HG02852 (cell line): ENCODE results near the gene HES3.
A peak's percentile ranks its signal among the peaks of the same experiment; 100 is the strongest.
"Not testable (repeated sequence)": the region's sequence is repeated elsewhere in the genome, so short reads cannot be mapped to it uniquely, and the experiment has no call there.

Experiments
- ATAC-seq: cut with Tn5 transposase; IDR thresholded peaks from one replicate; pipeline ENCODE4 v1.9.1; 2021; ENCODE audit warnings: mild to moderate bottlenecking, moderate library complexity; ENCODE audit not compliant: unreplicated experiment

The HES3 gene

DNA sequence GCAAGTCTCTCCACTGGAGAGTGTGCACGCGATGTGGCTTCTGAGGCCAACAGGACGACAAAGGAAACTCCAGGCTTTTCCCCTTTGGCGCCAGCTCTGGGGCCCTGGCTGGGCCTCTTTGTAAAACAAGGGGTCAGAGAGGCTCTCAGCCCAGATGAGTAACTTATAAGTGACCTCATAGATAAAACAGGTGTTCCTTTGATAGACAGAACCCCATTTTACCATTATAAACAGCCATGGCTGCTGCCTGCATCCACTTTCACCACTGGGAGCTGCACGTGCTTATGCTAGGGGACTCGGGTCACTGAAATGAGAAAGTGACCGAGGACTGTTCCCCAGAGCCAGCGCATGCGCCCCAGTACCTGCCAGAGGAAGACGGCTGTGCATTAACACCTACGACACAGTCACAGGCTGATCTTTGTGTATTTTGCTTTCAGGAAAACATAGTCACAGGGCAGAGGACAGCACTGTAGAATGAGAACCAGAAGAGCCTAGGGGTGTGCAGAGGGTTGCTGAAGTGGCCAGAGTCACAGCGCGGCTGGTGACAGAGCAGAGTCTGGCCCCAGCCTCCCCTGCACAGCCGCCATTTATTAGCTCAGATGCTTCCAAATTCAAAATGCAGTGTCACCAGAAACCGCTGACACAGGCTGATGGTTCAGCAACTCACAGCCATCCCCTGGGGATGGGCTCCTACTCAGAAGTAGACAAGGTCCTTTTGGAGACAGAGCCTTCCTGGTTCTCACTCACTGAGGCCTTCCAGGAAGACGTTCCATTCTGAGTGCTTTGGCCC is 25.4 kb upstream of the HES3 start:
- no peak for ATAC-seq

DNA sequence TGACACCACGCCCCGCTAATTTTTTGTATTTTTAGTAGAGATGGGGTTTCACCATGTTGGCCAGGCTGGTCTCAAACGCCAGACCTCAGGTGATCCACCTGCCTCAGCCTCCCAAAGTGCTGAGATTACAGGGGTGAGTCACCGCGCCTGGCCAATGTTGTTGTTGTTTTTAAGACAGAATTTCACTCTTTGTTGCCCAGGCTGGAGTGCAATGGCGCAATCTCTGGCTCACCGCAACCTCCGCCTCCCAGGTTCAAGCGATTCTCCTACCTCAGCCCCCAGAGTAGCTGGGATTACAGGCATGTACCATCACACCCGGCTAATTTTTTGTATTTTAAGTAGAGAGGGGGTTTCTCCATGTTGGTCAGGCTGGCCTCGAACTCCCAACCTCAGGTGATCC is 24.3 kb upstream of the HES3 start:
- not testable (repeated sequence) for ATAC-seq

GRCh38 chr1:6220236-6220635 is 23.7 kb upstream of the HES3 start:
- no peak for ATAC-seq

DNA sequence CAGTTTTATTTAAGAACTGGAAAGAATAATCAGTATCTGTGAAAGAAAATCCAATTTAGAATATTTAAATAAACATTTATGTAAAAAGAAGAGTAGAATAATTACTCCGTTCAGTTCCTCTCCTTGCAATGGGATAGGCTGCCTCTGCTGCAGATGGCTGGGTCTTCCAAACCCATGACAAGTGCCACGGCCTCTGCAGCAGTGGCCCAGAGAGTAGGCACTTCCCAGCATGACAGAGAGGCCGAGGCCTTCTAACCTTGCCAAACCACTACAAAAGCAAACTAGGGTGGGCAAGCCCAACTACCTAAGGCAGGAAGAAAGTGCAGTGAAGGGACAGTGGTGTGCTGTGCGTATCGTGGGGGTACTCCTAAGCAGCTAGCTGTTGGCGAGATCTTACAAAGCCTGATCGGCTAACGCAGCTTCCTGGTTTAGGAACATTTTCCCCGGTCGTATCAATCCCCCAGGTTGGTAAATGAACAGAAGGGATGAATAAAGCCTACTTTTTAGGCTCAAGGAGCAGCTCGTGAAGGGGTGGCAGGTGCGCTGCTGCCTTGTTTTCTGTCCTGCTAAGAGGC is 22.7 kb upstream of the HES3 start:
- no peak for ATAC-seq

- no peak for ATAC-seq
Measured at GRCh38 chr1:6222636-6223035, 21.3 kb upstream of the HES3 start.

- ATAC-seq: no peak
Measured at GRCh38 chr1:6223617-6224016, 20.4 kb upstream of the HES3 start.

- no peak for ATAC-seq
Measured at GRCh38 chr1:6224718-6225117, 19.3 kb upstream of the HES3 start.

- no peak for ATAC-seq
Measured at GRCh38 chr1:6225651-6226050, 18.3 kb upstream of the HES3 start.

- no peak for ATAC-seq
Measured at GRCh38 chr1:6233376-6233775, 10.6 kb upstream of the HES3 start.

GRCh38 chr1:6234502-6235295 is 9.3 kb upstream of the HES3 start:
- no peak for ATAC-seq

DNA sequence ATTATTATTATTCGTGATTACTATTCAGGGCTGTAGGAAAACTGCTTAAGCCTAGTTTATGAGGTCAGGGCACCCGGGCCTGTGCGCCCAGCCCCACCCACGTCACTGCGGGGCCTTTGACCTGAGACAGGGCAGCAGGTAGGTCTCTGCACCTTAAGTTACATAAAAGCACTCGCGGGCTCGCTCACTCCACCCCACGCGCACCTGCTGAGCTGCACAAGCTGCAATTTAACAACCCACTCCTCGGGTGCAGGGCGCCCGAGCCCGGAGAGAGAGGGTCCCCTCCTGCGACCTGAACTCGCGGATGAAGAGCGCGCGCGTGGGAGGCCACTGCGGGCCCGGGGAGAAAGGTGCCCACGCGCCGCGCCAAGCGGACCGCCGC is 8.7 kb upstream of the HES3 start:
- ATAC-seq: peak; percentile 29

GRCh38 chr1:6237093-6237492 is 6.9 kb upstream of the HES3 start:
- no peak for ATAC-seq

- no peak for ATAC-seq
Measured at GRCh38 chr1:6239213-6239752, 4.7 kb upstream of the HES3 start.

- no peak for ATAC-seq
Measured at GRCh38 chr1:6239950-6240768, 3.8 kb upstream of the HES3 start.

GRCh38 chr1:6241107-6241886 is 2.7 kb upstream of the HES3 start:
- ATAC-seq: no peak

- no peak for ATAC-seq
Measured at GRCh38 chr1:6241887-6242740, 1.9 kb upstream of the HES3 start.

DNA sequence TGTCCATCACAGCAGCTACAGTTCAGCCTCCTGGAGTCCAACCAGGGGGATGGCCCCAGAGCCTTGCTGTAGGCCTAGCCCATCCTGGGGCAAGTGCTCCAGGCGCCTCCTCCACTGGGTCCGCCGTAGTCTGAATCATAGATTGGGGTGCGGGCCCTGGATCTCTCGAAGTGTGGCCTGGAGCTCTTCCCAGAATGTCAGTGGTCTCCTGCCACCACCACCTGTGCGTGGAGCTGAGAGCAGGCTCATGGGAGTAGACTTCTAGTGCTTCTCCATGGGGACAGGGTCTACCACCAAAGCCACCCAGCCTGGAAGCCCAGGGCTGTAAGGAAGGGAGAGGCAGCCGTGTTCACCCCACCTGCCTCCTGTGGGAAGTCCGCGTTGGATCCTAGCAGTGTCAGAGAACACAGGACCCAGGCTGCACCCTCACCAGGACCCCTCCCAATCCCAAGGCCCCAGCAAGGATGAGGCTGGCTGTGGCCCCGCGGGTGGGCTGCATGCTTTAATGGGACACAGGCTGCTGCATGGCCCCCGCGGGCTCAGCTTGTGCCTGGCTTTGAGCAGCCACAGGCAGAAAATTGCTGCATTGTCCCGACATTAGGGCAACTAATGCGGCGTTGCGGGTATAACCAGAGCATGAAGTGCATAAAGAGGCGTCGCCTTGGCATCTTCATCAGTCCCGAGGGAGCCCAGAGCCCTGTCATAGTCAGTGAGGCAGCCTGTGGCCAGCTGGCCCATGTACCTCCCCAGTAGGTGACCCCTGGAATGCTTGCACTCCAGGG is 735 bp upstream of the HES3 start:
- ATAC-seq: no peak

DNA sequence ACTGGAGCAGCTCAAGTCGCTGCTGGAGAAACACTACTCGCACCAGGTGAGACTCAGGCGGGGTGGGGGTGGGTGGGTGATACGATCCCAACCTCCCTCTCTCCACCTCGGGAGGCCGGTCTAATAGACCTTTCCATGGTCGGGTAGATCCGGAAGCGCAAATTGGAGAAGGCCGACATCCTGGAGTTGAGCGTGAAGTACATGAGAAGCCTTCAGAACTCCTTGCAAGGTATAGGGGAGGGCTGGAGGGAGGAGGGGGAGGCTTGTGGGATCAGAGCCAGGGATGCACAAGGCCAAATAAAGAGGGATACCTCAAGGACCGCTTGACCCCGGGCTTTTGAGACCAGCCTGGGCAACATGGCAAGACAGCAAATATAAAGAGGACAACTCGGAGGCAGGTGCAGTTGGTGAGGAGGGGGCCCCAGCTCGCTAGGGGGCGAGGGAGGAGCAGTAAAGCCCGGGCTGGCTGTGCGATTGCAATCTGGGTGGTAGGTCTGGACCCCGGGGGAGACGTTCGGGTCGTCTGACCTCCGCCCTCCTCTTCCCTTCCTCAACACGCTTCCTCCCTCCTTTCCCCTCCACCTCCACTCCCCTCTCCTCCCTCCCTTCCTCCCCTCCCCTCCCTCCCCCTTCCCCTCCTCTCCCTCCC is 546 bp downstream of the HES3 start:
- no peak for ATAC-seq
